Caco-2 (cell line): Measurements from ENCODE around the gene PCBD1. TPM values are rescaled to one million over a fixed set of nuclear protein-coding genes. Genes with fewer than 3 reads are reported as not detected.

Source experiments
- BruUV-seq: library from RNA; stranded (reverse); fragments of 400-500 nt; replicated peaks from 2 replicates; lab custom pipeline; 2021; lab: Mats Ljungman, UMichigan
- CTCF ChIA-PET: fragments of 300-600 bp; sonication (Branson Sonifier 250); formaldehyde crosslinking; loops from one replicate; lab custom pipeline; 2022; ENCODE audit warnings: antibody characterized with exemption; lab: Charles Lee
- POLR2A ChIA-PET: fragments of 300-600 bp; sonication (Branson Sonifier 250); formaldehyde crosslinking; loops from one replicate; lab custom pipeline; 2022; ENCODE audit warnings: antibody characterized with exemption; lab: Charles Lee
- DNase-seq, 2 experiments: peaks; one replicate each; pipeline versions ENCODE4 v3.0.0 to v3.0.0-alpha.2; 2020 to 2022
- H3K27me3 ChIP-seq: replicated peaks from 2 replicates; pipeline ENCODE4 v1.6.0; 2011; ENCODE audit warnings: low read length; ENCODE audit not compliant: control insufficient read depth, insufficient read depth
- H3K36me3 ChIP-seq: 2 replicates; pipeline ENCODE4 v1.5.1; 2011; ENCODE audit warnings: low read length; ENCODE audit not compliant: control insufficient read depth, insufficient read depth
- H3K4me1 ChIP-seq: fragments of 250-450 bp; sonication (Bioruptor Pico); 2 replicates; pipeline ENCODE4 v1.5.1; 2020; ENCODE audit warnings: mild to moderate bottlenecking
- H3K4me3 ChIP-seq: 2 replicates; pipeline ENCODE4 v1.5.1; 2011; ENCODE audit warnings: low read depth, mild to moderate bottlenecking, control low read depth, low read length
- H3K9me3 ChIP-seq: fragments of 250-450 bp; sonication (Bioruptor Pico); 2 replicates; pipeline ENCODE4 v1.5.1; 2020; ENCODE audit warnings: mild to moderate bottlenecking, moderate library complexity
- H3K27ac Mint-ChIP-seq: one replicate; pipeline ENCODE4 v1.8.0; 2022; ENCODE audit warnings: mixed read lengths; ENCODE audit not compliant: unreplicated experiment
- H3K27me3 Mint-ChIP-seq: one replicate; pipeline ENCODE4 v1.8.0; 2022; ENCODE audit warnings: mixed read lengths; ENCODE audit not compliant: insufficient read depth, unreplicated experiment
- H3K36me3 Mint-ChIP-seq: one replicate; pipeline ENCODE4 v1.8.0; 2022; ENCODE audit warnings: mild to moderate bottlenecking, mixed read lengths; ENCODE audit not compliant: insufficient read depth, unreplicated experiment
- H3K4me1 Mint-ChIP-seq: one replicate; pipeline ENCODE4 v1.8.0; 2022; ENCODE audit warnings: low read depth, mixed read lengths; ENCODE audit not compliant: unreplicated experiment
- H3K4me3 Mint-ChIP-seq: one replicate; pipeline ENCODE4 v1.8.0; 2022; ENCODE audit warnings: mild to moderate bottlenecking, moderate library complexity, mixed read lengths; ENCODE audit not compliant: unreplicated experiment
- H3K9me3 Mint-ChIP-seq: one replicate; pipeline ENCODE4 v1.8.0; 2022; ENCODE audit warnings: mixed read lengths; ENCODE audit not compliant: unreplicated experiment
- CTCF ChIP-seq, 2 experiments: fragments of 200-600 bp in 1 of 2; IDR thresholded peaks; 1 replicate in 1 of 2; 2 replicates in 1 of 2; pipeline versions ENCODE4 v1.5.1 to v1.8.0; 2011 to 2022; ENCODE audit warnings: antibody characterized with exemption in 1 of 2, control low read depth in 1 of 2, inconsistent platforms in 1 of 2, low read depth in 1 of 2, low read length in 1 of 2, mild to moderate bottlenecking in 1 of 2, moderate library complexity in 1 of 2; ENCODE audit not compliant: insufficient read depth in 1 of 2, severe bottlenecking in 1 of 2, unreplicated experiment in 1 of 2
- intact Hi-C: fragments of 100-400 bp; cut with micrococcal nuclease; formaldehyde crosslinking; loops from one replicate; pipeline ENCODE4 v1.10.0; 2022; ENCODE audit not compliant: unreplicated experiment
- total RNA-seq: library from RNA; stranded (reverse); gene quantifications from 2 replicates; pipeline ENCODE4 v1.2.3, GENCODE V29; 2022

Gene PCBD1
- total RNA-seq, 1 experiment from 2014 or later = 252 TPM

GRCh38 chr10:70906953-70907636, 18.7 kb upstream of the PCBD1 start:
- POLR2A ChIA-PET = no interaction called here
- Histone ChIP-seq H3K4me3 (no peak overlapping the region), H3K27me3 (no peaks in the 10 kb centered on the region; the same call in 1 of the 2 replicates), H3K36me3 (no peaks in the 10 kb centered on the region), H3K9me3 (no peaks in the 10 kb centered on the region), H3K4me1 (no peaks in the 10 kb centered on the region)
- Mint-ChIP-seq H3K36me3 (no peaks in the 10 kb centered on the region), H3K4me1 (no peaks in the 10 kb centered on the region), H3K9me3 (no peaks in the 10 kb centered on the region), H3K4me3 (no peak overlapping the region), H3K27me3 (peaks cover 7% of the 10 kb centered on the region), H3K27ac (no peak overlapping the region)
- intact Hi-C loops = no loop called here
- TF ChIP-seq CTCF (IDR thresholded peaks at IDR 0.05; ENCODE audit: insufficient read depth in 1 of 2, low read depth in 1 of 2, low read length in 1 of 2, severe bottlenecking in 1 of 2, unreplicated experiment in 1 of 2) = no peak
- no TSS peak for BruUV-seq
- CTCF ChIA-PET = no interaction called here
- DNase-seq = peak in 1 of 2 experiments; percentile 32

DNA sequence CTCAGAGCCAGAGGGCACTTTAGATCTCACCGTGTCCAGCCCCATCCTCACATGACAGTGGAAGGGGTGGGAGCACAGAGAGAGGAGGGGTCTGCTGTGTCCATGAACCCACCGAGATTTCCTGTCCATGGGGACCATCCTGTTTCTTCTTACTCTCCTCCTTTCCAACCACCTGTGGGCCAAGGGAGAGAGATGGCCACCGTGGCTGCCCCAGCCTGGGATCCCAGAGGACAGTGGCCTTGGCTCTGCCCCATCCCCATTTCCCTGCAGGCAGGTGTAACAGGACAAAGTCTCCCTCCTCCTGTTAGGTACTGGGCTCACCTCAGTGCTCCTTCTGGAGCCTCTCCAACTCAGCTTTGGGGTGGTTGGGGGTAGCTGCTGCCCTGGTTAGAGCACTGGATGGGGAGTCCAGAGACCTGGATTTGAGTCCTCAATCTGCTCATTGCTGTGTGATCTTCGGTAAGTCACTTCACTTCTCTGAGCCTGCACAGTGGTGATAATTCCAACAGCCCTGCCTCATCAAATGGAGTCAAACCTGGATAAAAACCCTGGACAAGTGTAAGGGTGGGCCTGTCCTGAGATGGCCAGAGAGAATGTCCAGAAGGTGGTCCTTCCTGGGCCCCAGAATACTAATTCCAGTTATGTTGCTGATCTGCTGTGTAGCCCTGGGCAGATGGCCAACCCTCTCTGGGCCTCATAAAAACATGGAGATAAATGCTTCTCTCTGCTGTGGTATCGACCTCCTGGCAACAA, 17.8 kb upstream of the PCBD1 start:
- intact Hi-C loops = no loop called here
- BruUV-seq = no TSS peak
- Mint-ChIP-seq H3K9me3 (no peaks in the 10 kb centered on the region), H3K27me3 (peaks cover 7% of the 10 kb centered on the region), H3K36me3 (no peaks in the 10 kb centered on the region), H3K4me3 (no peak overlapping the region), H3K27ac (no peak overlapping the region), H3K4me1 (no peaks in the 10 kb centered on the region)
- peak in 1 of 2 experiments; percentile 28 for DNase-seq
- Histone ChIP-seq H3K4me3 (no peak overlapping the region), H3K27me3 (no peaks in the 10 kb centered on the region; the same call in 1 of the 2 replicates), H3K9me3 (no peaks in the 10 kb centered on the region), H3K36me3 (no peaks in the 10 kb centered on the region), H3K4me1 (no peaks in the 10 kb centered on the region)
- TF ChIP-seq CTCF (IDR thresholded peaks at IDR 0.05; ENCODE audit: insufficient read depth in 1 of 2, low read depth in 1 of 2, low read length in 1 of 2, severe bottlenecking in 1 of 2, unreplicated experiment in 1 of 2) = no peak
- CTCF ChIA-PET = interaction anchor here (0.5 kb wide), 1 partner anchor 453 kb away, joined by 5 read pairs; no protein-coding TSS in a partner anchor
- POLR2A ChIA-PET = no interaction called here

- H3K4me1 ChIP-seq = peaks cover 7% of the 10 kb centered on the region
- H3K4me3 ChIP-seq = no peak overlapping the region
- Mint-ChIP-seq H3K4me3 (no peak overlapping the region), H3K9me3 (no peaks in the 10 kb centered on the region), H3K4me1 (no peaks in the 10 kb centered on the region), H3K36me3 (no peaks in the 10 kb centered on the region), H3K27me3 (peaks cover 7% of the 10 kb centered on the region), H3K27ac (no peak overlapping the region)
- no peaks in the 10 kb centered on the region for H3K36me3 ChIP-seq
- intact Hi-C loops = no loop called here
- POLR2A ChIA-PET = no interaction called here
- no peak for TF ChIP-seq CTCF (IDR thresholded peaks at IDR 0.05; ENCODE audit: insufficient read depth in 1 of 2, low read depth in 1 of 2, low read length in 1 of 2, severe bottlenecking in 1 of 2, unreplicated experiment in 1 of 2)
- no peaks in the 10 kb centered on the region; the same call in 1 of the 2 replicates for H3K27me3 ChIP-seq
- peak in 1 of 2 experiments; percentile 37 for DNase-seq
- BruUV-seq = no TSS peak
- no peaks in the 10 kb centered on the region for H3K9me3 ChIP-seq
- CTCF ChIA-PET = interaction anchor here (0.5 kb wide), 1 partner anchor 452 kb away, joined by 5 read pairs; no protein-coding TSS in a partner anchor
Measured at GRCh38 chr10:70905071-70906021, 17.0 kb upstream of the PCBD1 start.
